Neural crest cell (in vitro differentiated cells): ENCODE results near the gene GARNL3. TPM values are rescaled to one million over a fixed set of nuclear protein-coding genes. Genes with fewer than 3 reads are reported as not detected.

Source experiments
- DNase-seq: peaks from one replicate; pipeline ENCODE4 v3.0.0; 2021; ENCODE audit warnings: low read depth, mixed read lengths, low spot score
- H3K27ac Mint-ChIP-seq: one replicate; pipeline ENCODE4 v1.8.0; 2021; ENCODE audit warnings: mild to moderate bottlenecking, mixed read lengths; ENCODE audit not compliant: unreplicated experiment
- H3K27me3 Mint-ChIP-seq: 2 replicates; pipeline ENCODE4 v1.8.0; 2021; ENCODE audit warnings: low read depth, mild to moderate bottlenecking, mixed read lengths
- H3K36me3 Mint-ChIP-seq: 2 replicates; pipeline ENCODE4 v1.8.0; 2021; ENCODE audit warnings: low read depth, mild to moderate bottlenecking, mixed read lengths
- H3K4me1 Mint-ChIP-seq: 2 replicates; pipeline ENCODE4 v1.8.0; 2021; ENCODE audit warnings: mixed read lengths
- H3K4me3 Mint-ChIP-seq: one replicate; pipeline ENCODE4 v1.8.0; 2021; ENCODE audit warnings: mild to moderate bottlenecking, mixed read lengths
- H3K9me3 Mint-ChIP-seq: 2 replicates; pipeline ENCODE4 v1.8.0; 2021; ENCODE audit warnings: mixed read lengths
- total RNA-seq: library from RNA; stranded (reverse); gene quantifications from 2 replicates; pipeline ENCODE4 v1.2.1, GENCODE V29; 2021
- TF ChIP-seq, protein P1 (sequence below): fragments of 200-600 bp; sonication (generic); conservative IDR thresholded peaks from 2 replicates; pipeline ENCODE4 v1.5.0; 2021; ENCODE audit warnings: antibody characterized with exemption, mild to moderate bottlenecking

GARNL3 gene
- total RNA-seq, 1 donor from 2014 or later, result 10.3 TPM

DNA sequence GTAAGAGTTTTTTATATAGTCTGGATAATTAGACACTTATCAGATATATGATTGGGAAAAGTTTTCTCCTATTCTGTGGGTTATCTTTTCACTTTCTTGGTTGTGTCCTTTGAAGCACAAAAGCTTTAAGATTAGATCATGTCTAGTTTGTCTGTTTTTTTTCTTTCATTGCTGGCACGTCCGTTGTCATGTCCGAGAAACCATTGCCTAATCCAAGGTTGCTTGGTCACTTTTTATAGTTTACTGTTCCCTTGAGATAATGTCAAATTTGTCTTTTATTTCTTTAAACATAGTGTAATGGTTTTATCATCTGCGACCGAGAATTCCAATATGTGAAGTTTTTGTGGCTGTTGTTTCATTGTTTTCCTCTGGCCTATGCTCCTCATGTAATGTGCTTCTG, 28.8 kb downstream of the GARNL3 start:
- H3K9me3 Mint-ChIP-seq, result no peaks in the 10 kb centered on the region
- H3K27ac Mint-ChIP-seq, result no peak overlapping the region

GRCh38 chr9:127293767-127294166, 29.2 kb downstream of the GARNL3 start:
- Mint-ChIP-seq H3K27me3 (no peaks in the 10 kb centered on the region), H3K27ac (no peak overlapping the region)

More for the DNA sequence above, 28.8 kb downstream of the GARNL3 start:
- Mint-ChIP-seq H3K36me3 (no peaks in the 10 kb centered on the region), H3K4me1 (no peaks in the 10 kb centered on the region), H3K4me3 (no peak overlapping the region), H3K27me3 (no peaks in the 10 kb centered on the region)
- no peak for DNase-seq
- TF ChIP-seq, protein P1, sequence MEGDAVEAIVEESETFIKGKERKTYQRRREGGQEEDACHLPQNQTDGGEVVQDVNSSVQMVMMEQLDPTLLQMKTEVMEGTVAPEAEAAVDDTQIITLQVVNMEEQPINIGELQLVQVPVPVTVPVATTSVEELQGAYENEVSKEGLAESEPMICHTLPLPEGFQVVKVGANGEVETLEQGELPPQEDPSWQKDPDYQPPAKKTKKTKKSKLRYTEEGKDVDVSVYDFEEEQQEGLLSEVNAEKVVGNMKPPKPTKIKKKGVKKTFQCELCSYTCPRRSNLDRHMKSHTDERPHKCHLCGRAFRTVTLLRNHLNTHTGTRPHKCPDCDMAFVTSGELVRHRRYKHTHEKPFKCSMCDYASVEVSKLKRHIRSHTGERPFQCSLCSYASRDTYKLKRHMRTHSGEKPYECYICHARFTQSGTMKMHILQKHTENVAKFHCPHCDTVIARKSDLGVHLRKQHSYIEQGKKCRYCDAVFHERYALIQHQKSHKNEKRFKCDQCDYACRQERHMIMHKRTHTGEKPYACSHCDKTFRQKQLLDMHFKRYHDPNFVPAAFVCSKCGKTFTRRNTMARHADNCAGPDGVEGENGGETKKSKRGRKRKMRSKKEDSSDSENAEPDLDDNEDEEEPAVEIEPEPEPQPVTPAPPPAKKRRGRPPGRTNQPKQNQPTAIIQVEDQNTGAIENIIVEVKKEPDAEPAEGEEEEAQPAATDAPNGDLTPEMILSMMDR, result no peak

DNA sequence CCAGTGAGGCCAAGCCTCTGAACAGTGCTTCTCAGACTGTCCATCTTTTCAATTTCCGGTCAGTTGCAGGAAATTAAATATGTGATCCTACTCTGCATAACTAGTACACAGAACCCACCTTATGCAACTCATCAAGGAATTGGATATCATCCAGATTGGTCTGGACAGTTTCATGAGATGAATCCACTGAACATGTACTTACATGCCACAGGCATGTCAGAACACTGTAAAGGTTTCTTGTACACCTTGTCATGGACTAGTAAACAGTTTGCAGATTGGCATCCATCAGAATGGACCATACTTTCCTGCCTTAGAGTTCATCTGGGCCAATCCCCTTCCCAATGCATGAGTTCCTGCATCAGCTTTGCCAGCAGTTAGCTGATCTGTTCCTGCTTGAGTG, 30.4 kb downstream of the GARNL3 start:
- Mint-ChIP-seq H3K27ac (no peak overlapping the region), H3K36me3 (no peaks in the 10 kb centered on the region), H3K27me3 (no peaks in the 10 kb centered on the region), H3K4me1 (peaks cover 2% of the 10 kb centered on the region), H3K9me3 (no peaks in the 10 kb centered on the region), H3K4me3 (no peak overlapping the region)
- TF ChIP-seq, protein P1, result no peak
- DNase-seq, result no peak

More at GRCh38 chr9:127293767-127294166, 29.2 kb downstream of the GARNL3 start:
- no peaks in the 10 kb centered on the region for H3K9me3 Mint-ChIP-seq
- H3K36me3 Mint-ChIP-seq, result no peaks in the 10 kb centered on the region
- TF ChIP-seq, protein P1, result no peak
- H3K4me3 Mint-ChIP-seq, result no peak overlapping the region
- no peak for DNase-seq
- no peaks in the 10 kb centered on the region for H3K4me1 Mint-ChIP-seq

DNA sequence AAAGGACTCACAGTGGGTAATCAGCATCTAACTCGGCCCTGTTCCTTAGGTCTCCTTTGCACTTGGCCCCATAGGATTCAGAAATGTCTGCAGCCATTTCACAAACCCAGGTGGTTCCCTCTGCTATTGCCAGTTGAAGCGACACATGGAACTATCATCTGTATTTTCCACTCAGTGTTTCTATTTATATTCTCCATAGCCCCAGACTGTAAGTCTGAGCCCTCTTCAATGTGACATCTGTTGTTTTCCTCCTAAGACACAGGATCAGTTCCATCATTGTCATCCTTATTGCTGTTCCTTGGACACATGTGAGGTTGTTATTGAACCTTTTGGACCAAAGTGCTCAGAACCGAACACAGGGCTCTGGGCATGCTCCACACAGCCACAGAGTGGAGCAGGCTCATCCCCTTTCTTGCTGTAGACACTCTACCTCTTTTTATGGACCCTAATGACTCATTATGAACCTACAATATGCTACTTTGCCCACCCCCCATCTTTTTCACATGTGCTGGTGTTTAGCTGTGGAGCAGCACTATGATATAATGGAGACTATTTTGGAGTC, 36.4 kb downstream of the GARNL3 start:
- no peaks in the 10 kb centered on the region for H3K27me3 Mint-ChIP-seq
- TF ChIP-seq, protein P1, result no peak
- H3K4me3 Mint-ChIP-seq, result no peak overlapping the region
- peaks cover 13% of the 10 kb centered on the region for H3K4me1 Mint-ChIP-seq
- no peak for DNase-seq
- H3K36me3 Mint-ChIP-seq, result no peaks in the 10 kb centered on the region
- H3K9me3 Mint-ChIP-seq, result no peaks in the 10 kb centered on the region
- no peak overlapping the region for H3K27ac Mint-ChIP-seq

- peaks cover 13% of the 10 kb centered on the region for H3K4me1 Mint-ChIP-seq
- H3K27ac Mint-ChIP-seq, result no peak overlapping the region
- no peak for DNase-seq
- no peaks in the 10 kb centered on the region for H3K27me3 Mint-ChIP-seq
- H3K4me3 Mint-ChIP-seq, result no peak overlapping the region
- TF ChIP-seq, protein P1, result no peak
- H3K36me3 Mint-ChIP-seq, result no peaks in the 10 kb centered on the region
- H3K9me3 Mint-ChIP-seq, result no peaks in the 10 kb centered on the region
Observed at GRCh38 chr9:127303830-127304229, 39.3 kb downstream of the GARNL3 start.
